Panc1 (cell line): ENCODE results near the gene TMED8. TPM values are rescaled to one million over a fixed set of nuclear protein-coding genes. Genes with fewer than 3 reads are reported as not detected.

Experiments
- ATAC-seq: fragments of 200-7000 bp; cut with Tn5 transposase; 2 replicates; pipeline ENCODE4 v1.9.1; 2020; ENCODE audit warnings: mild to moderate bottlenecking, moderate library complexity
- BruUV-seq: library from RNA; stranded (reverse); fragments of 400-500 nt; replicated peaks from 2 replicates; lab custom pipeline; 2021; lab: Mats Ljungman, UMichigan
- CTCF ChIA-PET: fragments of 300-600 bp; sonication (Branson Sonifier 250); formaldehyde crosslinking; loops from one replicate; lab custom pipeline; 2022; ENCODE audit warnings: antibody characterized with exemption; lab: Charles Lee
- POLR2A ChIA-PET: fragments of 300-600 bp; sonication (Branson Sonifier 250); formaldehyde crosslinking; loops from one replicate; lab custom pipeline; 2022; ENCODE audit warnings: antibody characterized with exemption; lab: Charles Lee
- DNase-seq: peaks from one replicate; pipeline ENCODE4 v3.0.0-alpha.2; 2010; ENCODE audit warnings: low read depth, low spot score
- H3K27ac ChIP-seq: 2 replicates; pipeline ENCODE4 v1.5.1; 2011; ENCODE audit warnings: mild to moderate bottlenecking, low read length, inconsistent platforms
- H3K27me3 ChIP-seq: fragments of 200-500 bp; sonication (Bioruptor generic); 2 replicates; pipeline ENCODE4 v1.6.0; 2014; ENCODE audit warnings: low read length, inconsistent platforms; ENCODE audit not compliant: control insufficient read depth, insufficient read depth
- H3K36me3 ChIP-seq: fragments of 200-500 bp; sonication (Bioruptor generic); 2 replicates; pipeline ENCODE4 v1.5.1; 2014; ENCODE audit warnings: inconsistent platforms, mild to moderate bottlenecking, low read length, moderate library complexity; ENCODE audit not compliant: control insufficient read depth, insufficient read depth
- H3K4me1 ChIP-seq: 2 replicates; pipeline ENCODE4 v1.5.1; 2011; ENCODE audit warnings: inconsistent platforms, mild to moderate bottlenecking, low read length, moderate library complexity; ENCODE audit not compliant: control insufficient read depth, insufficient read depth
- H3K4me3 ChIP-seq, 2 experiments: 2 replicates each; pipeline ENCODE4 v1.5.1; 2011 to 2012; ENCODE audit warnings: low read depth in 2 of 2, low read length in 2 of 2, mild to moderate bottlenecking in 2 of 2, inconsistent platforms in 1 of 2, moderate library complexity in 1 of 2
- H3K9me3 ChIP-seq: fragments of 200-500 bp; sonication (Bioruptor generic); 2 replicates; pipeline ENCODE4 v1.5.1; 2014; ENCODE audit warnings: low read depth, mild to moderate bottlenecking, inconsistent platforms, low read length, moderate library complexity; ENCODE audit not compliant: control insufficient read depth, insufficient read depth
- CTCF ChIP-seq: fragments of 450-650 bp; IDR thresholded peaks from 2 replicates; pipeline ENCODE4 v1.5.1; 2017; ENCODE audit warnings: mild to moderate bottlenecking
- POLR2AphosphoS5 ChIP-seq: IDR thresholded peaks from 2 replicates; pipeline ENCODE4 v1.6.1; 2012; ENCODE audit warnings: mild to moderate bottlenecking, low read depth, low read length, moderate library complexity
- REST ChIP-seq, 2 experiments: IDR thresholded peaks; 2 replicates each; pipeline ENCODE4 v1.6.1; 2011 to 2012; ENCODE audit warnings: low read depth in 2 of 2, control low read depth in 1 of 2, low read length in 1 of 2, mild to moderate bottlenecking in 1 of 2, moderate library complexity in 1 of 2; ENCODE audit not compliant: insufficient read depth in 1 of 2
- SIN3A ChIP-seq: IDR thresholded peaks from 2 replicates; pipeline ENCODE4 v1.6.1; 2012; ENCODE audit warnings: low read depth, mild to moderate bottlenecking, low read length, moderate library complexity, borderline replicate concordance; ENCODE audit not compliant: insufficient read depth
- TCF7L2 ChIP-seq: IDR thresholded peaks from 2 replicates; pipeline ENCODE4 v1.6.1; 2011; ENCODE audit warnings: mild to moderate bottlenecking, low read depth, low read length, inconsistent platforms
- in situ Hi-C: cut with HindIII; loops from 2 replicates; pipeline ENCODE4 v1.10.0; 2016; ENCODE audit warnings: low sequenced_read_pairs, low pct_unique_long_range_greater_than_20kb
- intact Hi-C: fragments of 100-400 bp; cut with micrococcal nuclease; formaldehyde crosslinking; loops from one replicate; pipeline ENCODE4 v1.10.0; 2022; ENCODE audit not compliant: unreplicated experiment
- total RNA-seq: library from RNA; stranded (reverse); gene quantifications from one replicate; pipeline ENCODE4 v1.2.1, GENCODE V29; 2021; ENCODE audit not compliant: unreplicated experiment

TMED8 gene
- total RNA-seq, 1 experiment from 2014 or later, result 8.5 TPM

GRCh38 chr14:77335576-77335975 lies 41.3 kb downstream of the TMED8 start:
- Histone ChIP-seq H3K9me3 (no peaks in the 10 kb centered on the region), H3K27ac (no peak overlapping the region), H3K4me1 (no peaks in the 10 kb centered on the region), H3K27me3 (no peaks in the 10 kb centered on the region), H3K36me3 (no peaks in the 10 kb centered on the region; the same call in 1 of the 2 replicates), H3K4me3 (no peak overlapping the region)
- ChIA-PET POLR2A (no interaction called here), CTCF (no interaction called here)
- no TSS peak for BruUV-seq
- ATAC-seq, result no peak
- DNase-seq, result no peak
- in situ Hi-C loops (no loop called here), intact Hi-C loops (no loop called here)
- TF ChIP-seq SIN3A (no peak), TCF7L2 (no peak), POLR2AphosphoS5 (no peak), CTCF (no peak), REST (IDR thresholded peaks at IDR 0.05; ENCODE audit: insufficient read depth in 1 of 2, low read depth in 2 of 2, low read length in 1 of 2) (no peak)

- Histone ChIP-seq H3K9me3 (no peaks in the 10 kb centered on the region), H3K27me3 (no peaks in the 10 kb centered on the region), H3K4me3 (no peak overlapping the region), H3K36me3 (no peaks in the 10 kb centered on the region), H3K27ac (no peak overlapping the region), H3K4me1 (no peaks in the 10 kb centered on the region)
- DNase-seq (no peak), ATAC-seq (no peak)
- in situ Hi-C loops (no loop called here), intact Hi-C loops (loop anchor here (10.0 kb wide), 1 partner anchor 225 kb away; no protein-coding TSS in a partner anchor)
- no peak for TF ChIP-seq POLR2AphosphoS5
- TF ChIP-seq CTCF, result no peak
- TF ChIP-seq SIN3A, result no peak
- no peak for TF ChIP-seq TCF7L2
- TF ChIP-seq REST (IDR thresholded peaks at IDR 0.05; ENCODE audit: insufficient read depth in 1 of 2, low read depth in 2 of 2, low read length in 1 of 2), result no peak
- CTCF ChIA-PET, result interaction anchor here (0.5 kb wide), 1 partner anchor 9 kb away, joined by 4 read pairs; the partner anchor contains the start of genes GSTZ1 and POMT2
- BruUV-seq, result no TSS peak
- POLR2A ChIA-PET, result no interaction called here
Observed at GRCh38 chr14:77329872-77330271, 47.0 kb downstream of the TMED8 start.
